GM23248 (cell line): ENCODE measurements around the gene CTIF.

Source experiments
- EZH2 ChIP-seq: fragments of 200-600 bp; sonication (generic); IDR thresholded peaks from 2 replicates; pipeline ENCODE4 v1.6.1; 2018; ENCODE audit warnings: antibody characterized with exemption, mild to moderate bottlenecking; ENCODE audit not compliant: insufficient read depth, poor library complexity, severe bottlenecking
- EZH2phosphoT487 ChIP-seq: fragments of 200-600 bp; sonication (generic); IDR thresholded peaks from 2 replicates; pipeline ENCODE4 v1.6.1; 2018; ENCODE audit warnings: antibody characterized with exemption, moderate library complexity, mild to moderate bottlenecking, low read depth; ENCODE audit not compliant: insufficient read depth

GRCh38 chr18:48619016-48619415 lies 80.2 kb downstream of the CTIF start:
- TF ChIP-seq EZH2phosphoT487 = no peak
- TF ChIP-seq EZH2 = no peak
